Right cardiac atrium (tissue), 5 donors: ENCODE data around the gene HSBP1. TPM values are rescaled to one million over a fixed set of nuclear protein-coding genes. Genes with fewer than 3 reads are reported as not detected.

Experiments used
- ATAC-seq, 2 donors: fragments of 200-7000 bp; cut with Tn5 transposase; one replicate each; pipeline versions ENCODE4 v1.8.0 to v1.9.1; 2020; ENCODE audit warnings: moderate library complexity in 2 of 2, mild to moderate bottlenecking in 1 of 2
- DNase-seq, 3 donors: peaks; one replicate each; pipeline ENCODE4 v3.0.0-alpha.2; 2020
- H3K27ac ChIP-seq: one replicate; pipeline ENCODE4 v1.5.1; 2013; ENCODE audit warnings: mild to moderate bottlenecking, low read length, control low read depth, moderate library complexity
- H3K27me3 ChIP-seq: one replicate; pipeline ENCODE4 v1.6.1; 2013; ENCODE audit not compliant: control insufficient read depth, insufficient read depth
- H3K4me1 ChIP-seq: one replicate; pipeline ENCODE4 v1.6.1; 2013; ENCODE audit warnings: low read length; ENCODE audit not compliant: control insufficient read depth, insufficient read depth
- H3K4me3 ChIP-seq: one replicate; pipeline ENCODE4 v1.5.1; 2013; ENCODE audit warnings: low read length, control low read depth
- H3K9me3 ChIP-seq: one replicate; pipeline ENCODE4 v1.6.1; 2013; ENCODE audit warnings: low read length; ENCODE audit not compliant: control insufficient read depth
- WGBS: extraction: QIAGEN DNeasy Blood & Tissue Kit; methylation state at CpG from one replicate; pipeline ENCODE4 v1.1.7; 2013; 5-methylcytosine and 5-hydroxymethylcytosine counted together
- intact Hi-C, 4 donors: fragments of 100-400 bp; cut with DNase I; formaldehyde crosslinking; loops; one replicate each; pipeline versions ENCODE4 v1.11.0 to v1.14.0; 2022 to 2023
- polyA plus RNA-seq: library from polyadenylated mRNA; stranded (reverse); fragments of 200-250 nt; gene quantifications from one replicate; pipeline ENCODE4 v1.2.3, GENCODE V29; 2013
- total RNA-seq, 4 donors: library from RNA; stranded (reverse); fragmentation: NEBNext Ultra II Directional; extraction: Animal tissue kit (Norgen Biotek cat#: 25700); gene quantifications; one replicate each; pipeline ENCODE4 v1.2.1, GENCODE V29; 2021
- donor health status: healthy with polysubstance abuse.
- donor health status: DM: no; HTN: yes; CAD: no.
- donor health status: DM: no; HTN: no; CAD: no.
- donor health status: DM: no; HTN: yes; CAD: no; lungs with severe emphysema.
- donor health status: DM: yes; HTN: yes; CAD: no.

The HSBP1 gene
- total and polyA plus RNA-seq, 5 donors, result 102 to 173 (median 146) TPM

- 97% methylated on average over 5 of the region's 5 CpGs for WGBS
- Histone ChIP-seq H3K27ac (no peak overlapping the region), H3K4me3 (no peak overlapping the region), H3K9me3 (no peaks in the 10 kb centered on the region), H3K4me1 (peaks cover 5% of the 10 kb centered on the region), H3K27me3 (no peaks in the 10 kb centered on the region)
- DNase-seq, result no peak
- intact Hi-C loops, result no loop called here
- ATAC-seq, result no peak
Observed at GRCh38 chr16:83804366-83804765, 3.4 kb upstream of the HSBP1 start.

GRCh38 chr16:83806036-83806435 lies 1.7 kb upstream of the HSBP1 start:
- no peak overlapping the region for H3K27ac ChIP-seq
- peaks cover 5% of the 10 kb centered on the region for H3K4me1 ChIP-seq
- ATAC-seq (no peak), DNase-seq (no peak)
- no peak overlapping the region for H3K4me3 ChIP-seq
- no peaks in the 10 kb centered on the region for H3K27me3 ChIP-seq
- H3K9me3 ChIP-seq, result no peaks in the 10 kb centered on the region
- WGBS, result 44% methylated on average over 5 of the region's 5 CpGs
- intact Hi-C loops, result no loop called here

- Histone ChIP-seq H3K9me3 (no peaks in the 10 kb centered on the region), H3K4me1 (peaks cover 5% of the 10 kb centered on the region), H3K4me3 (no peak overlapping the region), H3K27ac (no peak overlapping the region), H3K27me3 (no peaks in the 10 kb centered on the region)
- intact Hi-C loops, result no loop called here
- no peak for DNase-seq
- no peak for ATAC-seq
- WGBS, result 91% methylated on average over 6 of the region's 6 CpGs
Observed at GRCh38 chr16:83806731-83807130, 1.0 kb upstream of the HSBP1 start.

GRCh38 chr16:83807327-83807709 lies 460 bp upstream of the HSBP1 start:
- H3K27me3 ChIP-seq, result no peaks in the 10 kb centered on the region
- no peak for ATAC-seq
- DNase-seq, result no peak
- peaks cover 5% of the 10 kb centered on the region for H3K4me1 ChIP-seq
- intact Hi-C loops, result no loop called here
- no peaks in the 10 kb centered on the region for H3K9me3 ChIP-seq
- WGBS, result 83% methylated on average over 8 of the region's 8 CpGs
- H3K27ac ChIP-seq, result no peak overlapping the region
- H3K4me3 ChIP-seq, result no peak overlapping the region

- ATAC-seq (no peak), DNase-seq (no peak)
- Histone ChIP-seq H3K4me3 (peak overlapping the region; percentile 78), H3K4me1 (peaks cover 5% of the 10 kb centered on the region), H3K9me3 (no peaks in the 10 kb centered on the region), H3K27me3 (no peaks in the 10 kb centered on the region), H3K27ac (no peak overlapping the region)
- 18% methylated on average over 11 of the region's 11 CpGs for WGBS
- intact Hi-C loops, result no loop called here
Observed at GRCh38 chr16:83808573-83809014, 816 bp downstream of the HSBP1 start.

GRCh38 chr16:83809092-83809491 lies 1.3 kb downstream of the HSBP1 start:
- Histone ChIP-seq H3K27me3 (no peaks in the 10 kb centered on the region), H3K9me3 (no peaks in the 10 kb centered on the region), H3K4me3 (peak overlapping the region; percentile 78), H3K27ac (no peak overlapping the region), H3K4me1 (peaks cover 5% of the 10 kb centered on the region)
- WGBS, result 83% methylated on average over 13 of the region's 13 CpGs
- intact Hi-C loops, result no loop called here
- no peak for ATAC-seq
- no peak for DNase-seq

GRCh38 chr16:83810901-83811300 lies 3.1 kb downstream of the HSBP1 start:
- no peak overlapping the region for H3K4me3 ChIP-seq
- no peaks in the 10 kb centered on the region for H3K27me3 ChIP-seq
- H3K27ac ChIP-seq, result no peak overlapping the region
- no peaks in the 10 kb centered on the region for H3K9me3 ChIP-seq
- 49% methylated on average over 1 of the region's 1 CpG for whole genome bisulfite sequencing
- no peak for DNase-seq
- ATAC-seq, result no peak
- H3K4me1 ChIP-seq, result peaks cover 5% of the 10 kb centered on the region
- intact Hi-C loops, result no loop called here

- WGBS, result 23% methylated on average over 13 of the region's 13 CpGs
- H3K27me3 ChIP-seq, result no peaks in the 10 kb centered on the region
- H3K4me1 ChIP-seq, result peaks cover 1% of the 10 kb centered on the region
- H3K27ac ChIP-seq, result peak overlapping the region; percentile 1
- H3K9me3 ChIP-seq, result no peaks in the 10 kb centered on the region
- intact Hi-C loops, result no loop called here
- ATAC-seq (peak; percentile 45 to 57), DNase-seq (no peak)
- no peak overlapping the region for H3K4me3 ChIP-seq
Observed at GRCh38 chr16:83813823-83814658, 6.3 kb downstream of the HSBP1 start.

- H3K27me3 ChIP-seq, result no peaks in the 10 kb centered on the region
- WGBS, result 79% methylated on average over 4 of the region's 4 CpGs
- ATAC-seq, result no peak
Observed at GRCh38 chr16:83814659-83814985, 6.8 kb downstream of the HSBP1 start.

GRCh38 chr16:83817022-83817421 lies 9.2 kb downstream of the HSBP1 start:
- DNase-seq, result no peak
- no peak overlapping the region for H3K27ac ChIP-seq
- 91% methylated on average over 12 of the region's 12 CpGs for WGBS
- H3K4me1 ChIP-seq, result no peaks in the 10 kb centered on the region
- no peaks in the 10 kb centered on the region for H3K27me3 ChIP-seq
- intact Hi-C loops, result no loop called here
- no peak for ATAC-seq
- H3K4me3 ChIP-seq, result no peak overlapping the region
- H3K9me3 ChIP-seq, result no peaks in the 10 kb centered on the region

More at GRCh38 chr16:83814659-83814985, 6.8 kb downstream of the HSBP1 start:
- H3K9me3 ChIP-seq, result no peaks in the 10 kb centered on the region
- H3K4me1 ChIP-seq, result no peaks in the 10 kb centered on the region
- intact Hi-C loops, result no loop called here
- H3K4me3 ChIP-seq, result no peak overlapping the region
- no peak for DNase-seq
- H3K27ac ChIP-seq, result no peak overlapping the region

- no peak for DNase-seq
- no peaks in the 10 kb centered on the region for H3K9me3 ChIP-seq
- intact Hi-C loops, result no loop called here
- WGBS, result 85% methylated on average over 5 of the region's 5 CpGs
- no peak overlapping the region for H3K4me3 ChIP-seq
- no peaks in the 10 kb centered on the region for H3K27me3 ChIP-seq
- ATAC-seq, result no peak
- H3K27ac ChIP-seq, result no peak overlapping the region
- H3K4me1 ChIP-seq, result no peaks in the 10 kb centered on the region
Observed at GRCh38 chr16:83818276-83818675, 10.5 kb downstream of the HSBP1 start.

GRCh38 chr16:83819361-83819760 lies 11.6 kb downstream of the HSBP1 start:
- no peak overlapping the region for H3K27ac ChIP-seq
- H3K4me3 ChIP-seq, result no peak overlapping the region
- ATAC-seq (no peak), DNase-seq (no peak)
- intact Hi-C loops, result no loop called here
- H3K4me1 ChIP-seq, result no peaks in the 10 kb centered on the region
- no peaks in the 10 kb centered on the region for H3K9me3 ChIP-seq
- 81% methylated on average over 8 of the region's 8 CpGs for WGBS
- H3K27me3 ChIP-seq, result no peaks in the 10 kb centered on the region
